ACC112 (cell line): Measurements from ENCODE around the gene FRY.

ENCODE experiments used
- H2AFZ ChIP-seq: fragments of 200-600 bp; sonication (generic); one replicate; pipeline ENCODE4 v1.6.0; 2017; ENCODE audit warnings: antibody characterized with exemption, low read length; ENCODE audit not compliant: unreplicated experiment
- H3K27ac ChIP-seq: fragments of 200-600 bp; sonication (generic); 2 replicates; pipeline ENCODE4 v1.5.1; 2014; ENCODE audit warnings: low read depth, mild to moderate bottlenecking, antibody characterized with exemption, low read length, moderate library complexity
- H3K27me3 ChIP-seq: fragments of 200-600 bp; sonication (generic); 2 replicates; pipeline ENCODE4 v1.6.1; 2014; ENCODE audit warnings: mild to moderate bottlenecking, antibody characterized with exemption, low read length, moderate library complexity, mixed read lengths; ENCODE audit not compliant: insufficient read depth
- H3K36me3 ChIP-seq: fragments of 200-600 bp; sonication (generic); 2 replicates; pipeline ENCODE4 v1.6.1; 2016; ENCODE audit warnings: mild to moderate bottlenecking, antibody characterized with exemption, low read length, moderate library complexity, mixed read lengths; ENCODE audit not compliant: insufficient read depth
- H3K4me1 ChIP-seq: fragments of 200-600 bp; sonication (generic); one replicate; pipeline ENCODE4 v1.6.1; 2016; ENCODE audit warnings: low read length, mixed read lengths; ENCODE audit not compliant: insufficient read depth, unreplicated experiment, control insufficient read depth
- H3K4me3 ChIP-seq: fragments of 200-600 bp; sonication (generic); 2 replicates; pipeline ENCODE4 v1.5.1; 2014; ENCODE audit warnings: mild to moderate bottlenecking, low read depth, low read length
- H3K79me2 ChIP-seq: fragments of 200-600 bp; sonication (generic); one replicate; pipeline ENCODE4 v1.6.0; 2016; ENCODE audit warnings: low read length; ENCODE audit not compliant: control insufficient read depth, unreplicated experiment, insufficient read depth

The FRY gene

GRCh38 chr13:32016119-32016518, 15.5 kb upstream of the FRY start:
- Histone ChIP-seq H3K36me3 (no peaks in the 10 kb centered on the region), H3K27ac (no peak overlapping the region), H3K4me1 (no peaks in the 10 kb centered on the region), H3K27me3 (no peaks in the 10 kb centered on the region), H3K4me3 (no peak overlapping the region), H2AFZ (no peak overlapping the region), H3K79me2 (no peaks in the 10 kb centered on the region)

GRCh38 chr13:32016631-32017030, 14.9 kb upstream of the FRY start:
- no peaks in the 10 kb centered on the region for H3K4me1 ChIP-seq
- H3K4me3 ChIP-seq: no peak overlapping the region
- no peaks in the 10 kb centered on the region for H3K79me2 ChIP-seq
- no peaks in the 10 kb centered on the region for H3K27me3 ChIP-seq
- no peak overlapping the region for H3K27ac ChIP-seq
- H2AFZ ChIP-seq: no peak overlapping the region
- no peaks in the 10 kb centered on the region for H3K36me3 ChIP-seq

DNA sequence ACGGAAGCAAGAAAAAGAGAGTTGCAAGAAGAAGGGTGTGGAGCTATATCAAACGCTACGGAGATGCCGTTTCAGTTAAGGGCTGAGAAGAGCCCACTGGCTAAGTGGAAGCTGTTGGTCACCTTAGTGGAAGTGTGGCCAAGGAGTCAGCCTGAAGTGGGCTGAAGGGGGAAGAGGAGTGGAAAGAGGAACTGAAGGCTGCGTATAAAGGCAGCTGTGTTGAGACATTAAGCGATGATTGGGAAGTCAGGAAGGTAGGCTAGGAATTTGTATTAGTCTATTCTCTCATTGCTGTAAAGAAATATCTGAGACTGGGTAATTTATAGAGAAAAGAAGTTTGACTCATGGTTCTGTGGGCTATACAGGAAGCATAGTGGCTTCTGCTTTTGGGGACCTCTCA, 14.1 kb upstream of the FRY start:
- H3K4me3 ChIP-seq: no peak overlapping the region
- H3K27me3 ChIP-seq: no peaks in the 10 kb centered on the region
- H2AFZ ChIP-seq: no peak overlapping the region
- no peaks in the 10 kb centered on the region for H3K79me2 ChIP-seq
- no peaks in the 10 kb centered on the region for H3K4me1 ChIP-seq
- no peaks in the 10 kb centered on the region for H3K36me3 ChIP-seq
- no peak overlapping the region for H3K27ac ChIP-seq

GRCh38 chr13:32019612-32020233, 11.9 kb upstream of the FRY start:
- Histone ChIP-seq H2AFZ (no peak overlapping the region), H3K4me3 (no peak overlapping the region), H3K27me3 (no peaks in the 10 kb centered on the region), H3K27ac (no peak overlapping the region), H3K79me2 (no peaks in the 10 kb centered on the region), H3K4me1 (no peaks in the 10 kb centered on the region), H3K36me3 (no peaks in the 10 kb centered on the region)

GRCh38 chr13:32021785-32022184, 9.8 kb upstream of the FRY start:
- H3K27ac ChIP-seq: no peak overlapping the region

GRCh38 chr13:32022311-32022710, 9.3 kb upstream of the FRY start:
- H3K27me3 ChIP-seq: no peaks in the 10 kb centered on the region
- no peak overlapping the region for H2AFZ ChIP-seq
- no peaks in the 10 kb centered on the region for H3K79me2 ChIP-seq
- no peak overlapping the region for H3K27ac ChIP-seq
- H3K36me3 ChIP-seq: no peaks in the 10 kb centered on the region
- no peaks in the 10 kb centered on the region for H3K4me1 ChIP-seq
- H3K4me3 ChIP-seq: no peak overlapping the region

More at GRCh38 chr13:32021785-32022184, 9.8 kb upstream of the FRY start:
- no peaks in the 10 kb centered on the region for H3K4me1 ChIP-seq
- no peaks in the 10 kb centered on the region for H3K27me3 ChIP-seq
- H3K4me3 ChIP-seq: no peak overlapping the region
- no peak overlapping the region for H2AFZ ChIP-seq
- no peaks in the 10 kb centered on the region for H3K79me2 ChIP-seq
- no peaks in the 10 kb centered on the region for H3K36me3 ChIP-seq

DNA sequence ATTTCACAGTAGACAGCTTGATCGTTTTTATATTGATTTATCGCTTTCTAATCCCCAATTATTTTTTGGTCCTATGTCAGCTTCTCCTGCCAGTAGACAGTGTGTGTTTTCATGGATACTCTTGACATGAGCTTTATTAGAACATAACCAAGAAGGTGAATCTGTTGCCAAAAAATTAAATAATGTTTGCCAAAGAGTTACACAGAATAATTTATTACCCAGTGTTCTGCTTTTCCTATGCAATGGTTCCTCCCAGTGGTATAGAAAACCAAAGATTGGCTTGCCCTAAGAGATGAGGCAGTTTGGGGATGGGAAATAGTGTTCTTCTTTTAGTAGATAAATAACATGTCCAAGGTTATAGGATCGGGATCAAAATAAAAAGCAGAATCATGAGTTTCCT, 8.5 kb upstream of the FRY start:
- no peaks in the 10 kb centered on the region for H3K79me2 ChIP-seq
- H2AFZ ChIP-seq: no peak overlapping the region
- no peak overlapping the region for H3K4me3 ChIP-seq
- no peaks in the 10 kb centered on the region for H3K36me3 ChIP-seq
- no peaks in the 10 kb centered on the region for H3K4me1 ChIP-seq
- H3K27me3 ChIP-seq: no peaks in the 10 kb centered on the region
- H3K27ac ChIP-seq: no peak overlapping the region

DNA sequence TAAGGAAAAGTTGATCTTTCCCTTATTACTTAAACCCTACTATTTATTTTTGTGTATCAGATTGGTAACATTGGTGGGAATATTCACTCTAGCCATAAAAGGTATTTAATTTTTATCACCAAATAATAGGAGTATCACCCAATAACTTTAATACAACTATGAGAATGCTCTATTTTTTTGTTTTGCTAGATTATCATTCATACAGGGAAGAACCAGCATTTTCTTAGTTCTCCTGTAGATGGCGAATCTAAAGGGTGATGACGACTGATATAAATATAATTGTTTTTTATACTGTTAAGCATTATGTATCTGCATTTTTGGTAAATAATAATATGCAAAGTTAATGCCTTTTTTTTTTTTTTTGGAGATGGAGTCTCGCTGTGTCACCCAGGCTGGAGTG, 7.9 kb upstream of the FRY start:
- H3K4me3 ChIP-seq: no peak overlapping the region
- H3K27ac ChIP-seq: no peak overlapping the region
- no peaks in the 10 kb centered on the region for H3K4me1 ChIP-seq
- no peaks in the 10 kb centered on the region for H3K36me3 ChIP-seq
- H2AFZ ChIP-seq: no peak overlapping the region
- H3K27me3 ChIP-seq: no peaks in the 10 kb centered on the region
- H3K79me2 ChIP-seq: no peaks in the 10 kb centered on the region

- Histone ChIP-seq H3K36me3 (no peaks in the 10 kb centered on the region), H3K27ac (no peak overlapping the region), H3K79me2 (no peaks in the 10 kb centered on the region), H3K4me1 (no peaks in the 10 kb centered on the region), H3K4me3 (no peak overlapping the region), H3K27me3 (no peaks in the 10 kb centered on the region), H2AFZ (no peak overlapping the region)
These were observed 6.8 kb upstream of the FRY start for GRCh38 chr13:32024750-32025149.

GRCh38 chr13:32025730-32026129, 5.8 kb upstream of the FRY start:
- Histone ChIP-seq H3K4me1 (peaks cover 5% of the 10 kb centered on the region), H3K4me3 (no peak overlapping the region), H3K36me3 (no peaks in the 10 kb centered on the region), H2AFZ (no peak overlapping the region), H3K79me2 (no peaks in the 10 kb centered on the region), H3K27me3 (no peaks in the 10 kb centered on the region), H3K27ac (no peak overlapping the region)

DNA sequence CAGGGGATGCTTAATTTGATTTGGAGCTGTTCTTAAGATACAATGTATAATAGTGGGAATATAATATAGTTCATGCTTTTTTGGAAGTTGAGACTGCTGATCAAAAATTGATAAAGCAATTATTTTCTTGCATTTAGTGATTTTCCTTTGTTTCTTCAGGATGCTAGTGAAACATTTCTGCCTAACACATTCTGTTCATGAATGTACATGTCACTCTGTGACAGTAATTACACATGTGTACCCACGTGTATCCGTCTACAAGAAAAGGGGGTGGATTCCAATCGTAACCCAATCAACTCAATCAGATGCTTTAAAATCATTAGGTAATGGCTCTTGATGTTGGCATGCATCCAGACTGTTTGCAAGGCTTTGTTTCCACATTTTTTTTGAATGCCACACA, 5.0 kb upstream of the FRY start:
- H3K36me3 ChIP-seq: no peaks in the 10 kb centered on the region
- H2AFZ ChIP-seq: no peak overlapping the region
- no peaks in the 10 kb centered on the region for H3K27me3 ChIP-seq
- no peak overlapping the region for H3K27ac ChIP-seq
- peaks cover 6% of the 10 kb centered on the region for H3K4me1 ChIP-seq
- H3K4me3 ChIP-seq: no peak overlapping the region
- H3K79me2 ChIP-seq: no peaks in the 10 kb centered on the region
